Measurements from ENCODE around the gene RAD51B.

Gene RAD51B

GRCh38 chr14:67949771-67950170, 130.2 kb downstream of the RAD51B start:
- no peak for DNase-seq (ENCODE audit: low read depth, low spot score)
- in situ Hi-C loops (cut with HindIII; ENCODE audit: low sequenced_read_pairs): no loop called here

GRCh38 chr14:67950386-67950785, 130.8 kb downstream of the RAD51B start:
- DNase-seq (ENCODE audit: low read depth, low spot score): no peak
- no peak overlapping the region for H3K4me3 ChIP-seq (ENCODE audit: low read depth, low read length)
- in situ Hi-C loops (cut with HindIII; ENCODE audit: low sequenced_read_pairs): no loop called here
- no peak for TF ChIP-seq CTCF (IDR thresholded peaks at IDR 0.05; ENCODE audit: low read depth, low read length)

More at GRCh38 chr14:67949771-67950170, 130.2 kb downstream of the RAD51B start:
- TF ChIP-seq CTCF (IDR thresholded peaks at IDR 0.05; ENCODE audit: low read depth, low read length): no peak
- H3K4me3 ChIP-seq (ENCODE audit: low read depth, low read length): no peak overlapping the region

GRCh38 chr14:67951529-67952135, 132.1 kb downstream of the RAD51B start:
- no peak for TF ChIP-seq CTCF (IDR thresholded peaks at IDR 0.05; ENCODE audit: low read depth, low read length)
- no peak for DNase-seq (ENCODE audit: low read depth, low spot score)
- in situ Hi-C loops (cut with HindIII; ENCODE audit: low sequenced_read_pairs): no loop called here
- H3K4me3 ChIP-seq (ENCODE audit: low read depth, low read length): no peak overlapping the region

GRCh38 chr14:67952381-67952780, 132.8 kb downstream of the RAD51B start:
- no peak for TF ChIP-seq CTCF (IDR thresholded peaks at IDR 0.05; ENCODE audit: low read depth, low read length)
- in situ Hi-C loops (cut with HindIII; ENCODE audit: low sequenced_read_pairs): no loop called here
- H3K4me3 ChIP-seq (ENCODE audit: low read depth, low read length): no peak overlapping the region
- DNase-seq (ENCODE audit: low read depth, low spot score): no peak

- DNase-seq (ENCODE audit: low read depth, low spot score): no peak
- no peak for TF ChIP-seq CTCF (IDR thresholded peaks at IDR 0.05; ENCODE audit: low read depth, low read length)
- no peak overlapping the region for H3K4me3 ChIP-seq (ENCODE audit: low read depth, low read length)
- in situ Hi-C loops (cut with HindIII; ENCODE audit: low sequenced_read_pairs): no loop called here
Observed at GRCh38 chr14:67952786-67953185, 133.2 kb downstream of the RAD51B start.

- TF ChIP-seq CTCF (IDR thresholded peaks at IDR 0.05; ENCODE audit: low read depth, low read length): no peak
- in situ Hi-C loops (cut with HindIII; ENCODE audit: low sequenced_read_pairs): no loop called here
- DNase-seq (ENCODE audit: low read depth, low spot score): no peak
- H3K4me3 ChIP-seq (ENCODE audit: low read depth, low read length): no peak overlapping the region
Observed at GRCh38 chr14:67955261-67955660, 135.7 kb downstream of the RAD51B start.
